CD4-positive, alpha-beta T cell treated with Interleukin-21 for 1 hour (primary cell): ENCODE results near the gene AMPD1.

Source experiments
- DNase-seq: peaks from one replicate; pipeline ENCODE4 v3.0.0-alpha.2; 2020

Gene AMPD1

DNA sequence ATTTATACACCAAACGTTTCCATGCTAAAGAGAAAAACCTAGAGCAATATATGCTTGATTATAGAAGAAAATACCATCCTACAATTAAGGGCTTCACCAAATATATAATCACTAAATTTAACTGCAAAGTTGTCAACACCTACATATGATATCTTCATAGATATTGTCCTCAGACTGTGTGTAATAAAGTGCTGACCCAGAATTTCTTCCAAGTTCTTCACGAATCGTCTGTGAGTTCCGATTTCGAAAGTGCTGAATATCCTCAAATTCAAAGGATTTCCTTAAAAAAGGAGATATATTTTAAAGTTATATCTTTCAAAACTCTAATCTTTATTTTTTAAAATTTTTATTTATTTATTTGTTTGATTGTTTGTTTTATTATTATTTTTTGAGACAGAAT lies 72.0 kb downstream of the AMPD1 start:
- no peak for DNase-seq
